ENCODE results near the gene AMPD2.
A peak's percentile ranks its signal among the peaks of the same experiment; 100 is the strongest.

Gene AMPD2

GRCh38 chr1:109634292-109634691 is 14.7 kb downstream of the AMPD2 start:
- no peak for DNase-seq (ENCODE audit: extremely low spot score)
- ChIA-PET POLR2A (interaction anchor here (1.1 to 6.0 kb wide), 2 partner anchors 85 to 86 kb away, joined by 7 to 37 read pairs; partner anchors contain the start of gene GNAI3), CTCF (interaction anchor here (1.2 kb wide), 1 partner anchor 90 kb away, joined by 3 read pairs; no protein-coding TSS in a partner anchor)
- TF ChIP-seq CTBP1 (IDR thresholded peaks at IDR 0.05; ENCODE audit: borderline replicate concordance): no peak
- no peak for TF ChIP-seq LEF1 (IDR thresholded peaks at IDR 0.05; ENCODE audit: borderline replicate concordance)
- no peak for TF ChIP-seq ARNT (IDR thresholded peaks at IDR 0.05)
- no peak for TF ChIP-seq ELF4 (IDR thresholded peaks at IDR 0.05)
- no peak for TF ChIP-seq TARDBP (IDR thresholded peaks at IDR 0.05)
- no peak for TF ChIP-seq HDGF (IDR thresholded peaks at IDR 0.05; ENCODE audit: borderline replicate concordance)
- TF ChIP-seq PKNOX1 (IDR thresholded peaks at IDR 0.05): no peak
- no peak for TF ChIP-seq FOXA1 (IDR thresholded peaks at IDR 0.05)
- no peak for TF ChIP-seq ZNF384 (IDR thresholded peaks at IDR 0.05)
- TF ChIP-seq L3MBTL2 (conservative IDR thresholded peaks at IDR 0.05): no peak
- TF ChIP-seq FOXM1 (IDR thresholded peaks at IDR 0.05; ENCODE audit: borderline replicate concordance): no peak
- TF ChIP-seq SP1 (IDR thresholded peaks at IDR 0.05): no peak
- no peak for TF ChIP-seq BHLHE40 (IDR thresholded peaks at IDR 0.05; ENCODE audit: borderline replicate concordance)
- no peak for TF ChIP-seq NFRKB (IDR thresholded peaks at IDR 0.05)
- TF ChIP-seq FOXK2 (IDR thresholded peaks at IDR 0.05): no peak
- no peak for TF ChIP-seq SUZ12 (IDR thresholded peaks at IDR 0.05)

GRCh38 chr1:109634771-109635750 is 15.4 kb downstream of the AMPD2 start:
- TF ChIP-seq PKNOX1 (IDR thresholded peaks at IDR 0.05) (no peak), ZNF384 (IDR thresholded peaks at IDR 0.05) (no peak)
- ChIA-PET POLR2A (interaction anchor here (1.1 kb wide), 1 partner anchor 86 kb away, joined by 7 read pairs; the partner anchor contains the start of gene GNAI3), CTCF (interaction anchor here (1.2 to 6.9 kb wide), 2 partner anchors 91 to 138 kb away, joined by 3 to 118 read pairs; no protein-coding TSS in a partner anchor)
- no peak for DNase-seq (ENCODE audit: extremely low spot score)

- no peak for TF ChIP-seq ARNT (IDR thresholded peaks at IDR 0.05)
- no peak for TF ChIP-seq L3MBTL2 (conservative IDR thresholded peaks at IDR 0.05)
- TF ChIP-seq HDGF (IDR thresholded peaks at IDR 0.05; ENCODE audit: borderline replicate concordance): no peak
- TF ChIP-seq FOXK2 (IDR thresholded peaks at IDR 0.05): no peak
- TF ChIP-seq FOXA1 (IDR thresholded peaks at IDR 0.05): no peak
- no peak for TF ChIP-seq SP1 (IDR thresholded peaks at IDR 0.05)
- no peak for TF ChIP-seq FOXM1 (IDR thresholded peaks at IDR 0.05; ENCODE audit: borderline replicate concordance)
- no peak for TF ChIP-seq BHLHE40 (IDR thresholded peaks at IDR 0.05; ENCODE audit: borderline replicate concordance)
- no peak for TF ChIP-seq PKNOX1 (IDR thresholded peaks at IDR 0.05)
- no peak for TF ChIP-seq TARDBP (IDR thresholded peaks at IDR 0.05)
- TF ChIP-seq ZNF384 (IDR thresholded peaks at IDR 0.05): no peak
- no peak for TF ChIP-seq LEF1 (IDR thresholded peaks at IDR 0.05; ENCODE audit: borderline replicate concordance)
- no peak for TF ChIP-seq ELF4 (IDR thresholded peaks at IDR 0.05)
- no peak for TF ChIP-seq CTBP1 (IDR thresholded peaks at IDR 0.05; ENCODE audit: borderline replicate concordance)
- ChIA-PET CTCF (interaction anchor here (0.6 to 6.9 kb wide), 4 partner anchors 31 to 153 kb away, joined by 3 to 118 read pairs (median 4); no protein-coding TSS in a partner anchor), POLR2A (interaction anchor here (6.6 kb wide), 1 partner anchor 87 kb away, joined by 79 read pairs; the partner anchor contains the start of gene GNAI3)
- DNase-seq (ENCODE audit: extremely low spot score): no peak
Observed at GRCh38 chr1:109635862-109636200, 16.2 kb downstream of the AMPD2 start.

GRCh38 chr1:109636201-109636952 is 16.7 kb downstream of the AMPD2 start:
- no peak for DNase-seq (ENCODE audit: extremely low spot score)
- ChIA-PET CTCF (interaction anchor here (0.6 to 6.9 kb wide), 4 partner anchors 31 to 153 kb away, joined by 3 to 118 read pairs (median 4); no protein-coding TSS in a partner anchor), POLR2A (interaction anchor here (6.6 kb wide), 1 partner anchor 87 kb away, joined by 79 read pairs; the partner anchor contains the start of gene GNAI3)
- TF ChIP-seq FOXM1 (IDR thresholded peaks at IDR 0.05; ENCODE audit: borderline replicate concordance) (no peak), ARNT (IDR thresholded peaks at IDR 0.05) (no peak), FOXK2 (IDR thresholded peaks at IDR 0.05) (no peak), ZNF384 (IDR thresholded peaks at IDR 0.05) (no peak), PKNOX1 (IDR thresholded peaks at IDR 0.05) (peak; percentile 17; the same call in 1 of the 2 replicates), SUZ12 (IDR thresholded peaks at IDR 0.05) (no peak), TARDBP (IDR thresholded peaks at IDR 0.05) (no peak)

- POLR2A ChIA-PET: interaction anchor here (6.6 kb wide), 1 partner anchor 88 kb away, joined by 79 read pairs; the partner anchor contains the start of gene GNAI3
- no peak for DNase-seq (ENCODE audit: extremely low spot score)
- CTCF ChIA-PET: interaction anchor here (1.7 to 6.9 kb wide), 3 partner anchors 8 to 135 kb away, joined by 6 to 118 read pairs (median 42); no protein-coding TSS in a partner anchor
- TF ChIP-seq CTBP1 (IDR thresholded peaks at IDR 0.05; ENCODE audit: borderline replicate concordance) (no peak), ARNT (IDR thresholded peaks at IDR 0.05) (no peak), PKNOX1 (IDR thresholded peaks at IDR 0.05) (no peak), BHLHE40 (IDR thresholded peaks at IDR 0.05; ENCODE audit: borderline replicate concordance) (no peak), FOXK2 (IDR thresholded peaks at IDR 0.05) (no peak), NFRKB (IDR thresholded peaks at IDR 0.05) (no peak), TARDBP (IDR thresholded peaks at IDR 0.05) (no peak), FOXM1 (IDR thresholded peaks at IDR 0.05; ENCODE audit: borderline replicate concordance) (no peak)
Observed at GRCh38 chr1:109637446-109637845, 17.8 kb downstream of the AMPD2 start.
